Omental fat pad (tissue), 4 donors: Measurements from ENCODE around the gene TTC7B. TPM values are rescaled to one million over a fixed set of nuclear protein-coding genes. Genes with fewer than 3 reads are reported as not detected.

ENCODE experiments used
- ATAC-seq: fragments of 150-250 bp; one replicate; pipeline ENCODE4 v1.9.1; 2016; ENCODE audit warnings: mild to moderate bottlenecking, moderate library complexity; ENCODE audit not compliant: low FRiP score
- DNase-seq: peaks from one replicate; pipeline ENCODE4 v3.0.0-alpha.2; 2019; ENCODE audit warnings: low spot score
- CTCF ChIP-seq, 3 donors: fragments of 450-650 bp; IDR thresholded peaks; one replicate each; pipeline ENCODE4 v1.5.1; 2016 to 2017; ENCODE audit warnings: antibody characterized with exemption in 3 of 3, mild to moderate bottlenecking in 3 of 3, moderate library complexity in 2 of 3
- total RNA-seq, 4 donors: library from RNA; depleted of rRNA; stranded (reverse); fragments of >200 nt; gene quantifications; one replicate each; pipeline ENCODE4 v1.1.0, GENCODE V29; 2016

Gene TTC7B
- total RNA-seq, 4 donors from 2014 or later, result 31.9 to 56.3 (median 38.4) TPM

DNA sequence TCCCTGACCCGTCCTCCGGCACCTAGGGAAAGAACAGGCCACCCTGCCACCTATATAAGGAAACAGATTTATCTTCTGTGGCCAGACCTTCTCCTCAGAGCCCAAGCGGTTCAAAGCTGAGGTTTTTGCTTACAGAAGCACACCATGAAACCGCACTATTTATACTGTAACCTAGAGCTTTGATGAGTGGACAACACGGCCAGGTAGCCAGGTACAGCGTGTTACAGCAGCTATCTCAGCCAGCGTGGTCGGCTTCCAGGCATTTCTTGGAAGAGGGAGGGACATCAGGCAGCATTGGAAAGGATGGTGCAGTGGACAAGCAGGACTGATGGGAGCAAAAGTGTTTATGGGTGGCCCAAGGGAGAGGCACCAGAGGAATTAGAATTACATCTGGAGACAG, 34.4 kb downstream of the TTC7B start:
- no peak for TF ChIP-seq CTCF (IDR thresholded peaks at IDR 0.05)
- no peak for DNase-seq
- no peak for ATAC-seq

GRCh38 chr14:90781344-90781761, 34.9 kb downstream of the TTC7B start:
- ATAC-seq, result no peak
- DNase-seq, result no peak
- TF ChIP-seq CTCF (IDR thresholded peaks at IDR 0.05), result no peak

- no peak for TF ChIP-seq CTCF (IDR thresholded peaks at IDR 0.05)
- DNase-seq, result no peak
These were observed 35.7 kb downstream of the TTC7B start for GRCh38 chr14:90780519-90780918.

DNA sequence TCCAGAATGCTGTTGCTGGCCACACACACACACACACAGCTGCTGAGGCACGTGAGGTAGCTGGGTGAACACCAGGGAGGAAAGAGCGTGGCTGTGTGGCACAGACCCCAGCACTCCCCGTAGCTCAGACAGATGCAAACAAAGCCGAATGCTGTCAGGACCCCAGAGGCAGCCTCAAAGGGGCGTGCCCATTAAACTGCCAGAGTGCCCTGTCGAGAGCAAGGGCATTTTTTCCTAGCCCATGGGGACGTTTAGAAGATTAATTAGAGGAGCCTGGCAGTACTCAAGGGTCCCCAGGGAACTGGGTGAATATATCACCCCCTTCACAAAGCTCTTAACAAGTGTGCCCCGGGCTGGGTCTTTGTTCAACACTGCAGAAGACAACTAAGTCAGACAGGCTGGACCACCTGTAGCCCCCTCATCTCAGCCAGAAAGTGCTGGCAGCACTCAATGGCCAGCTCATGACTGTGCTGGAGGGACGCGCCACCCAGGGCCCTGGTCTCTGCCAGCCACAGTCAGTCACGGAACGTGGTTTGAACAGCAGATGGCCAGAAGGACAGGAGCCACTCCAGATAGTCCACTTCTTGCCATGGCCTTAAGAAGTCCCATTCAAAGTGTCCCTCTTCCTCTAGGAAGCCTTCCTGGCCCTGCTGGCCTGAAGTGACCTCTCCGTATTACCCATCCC, 37.5 kb downstream of the TTC7B start:
- DNase-seq (no peak), ATAC-seq (no peak)
- no peak for TF ChIP-seq CTCF (IDR thresholded peaks at IDR 0.05)

More at GRCh38 chr14:90780519-90780918, 35.7 kb downstream of the TTC7B start:
- no peak for ATAC-seq

DNA sequence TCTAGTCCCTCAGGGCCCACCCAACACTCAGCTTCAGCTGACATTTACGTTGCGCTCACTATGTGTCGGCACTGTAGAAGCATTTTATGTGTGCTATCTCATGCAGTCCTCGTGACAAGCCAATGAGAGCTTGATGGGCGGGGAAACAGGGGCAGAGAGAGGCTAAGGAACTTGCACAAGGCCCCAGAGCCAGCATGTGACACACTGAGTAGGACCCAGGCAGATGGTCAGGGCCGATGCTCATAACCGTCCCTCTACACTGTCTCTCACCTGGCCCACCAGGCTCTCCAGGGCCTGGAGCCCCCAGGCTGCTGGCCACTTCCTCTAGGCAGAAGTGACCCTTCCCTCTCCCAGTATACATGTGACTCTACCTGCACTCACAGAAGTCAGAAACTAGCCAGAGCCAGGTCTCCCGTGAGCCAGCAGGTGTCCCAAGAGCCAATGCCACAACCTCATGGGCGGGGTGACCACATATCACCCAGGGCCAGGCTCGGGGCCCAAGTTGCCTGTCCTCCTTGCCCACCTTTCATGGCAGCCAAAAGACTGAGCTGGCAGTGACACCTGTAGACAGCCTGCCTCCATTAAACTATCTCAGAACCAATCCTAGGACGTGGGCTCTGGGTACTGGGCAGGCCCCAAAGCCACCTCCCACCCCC, 38.3 kb downstream of the TTC7B start:
- ATAC-seq (no peak), DNase-seq (no peak)
- no peak for TF ChIP-seq CTCF (IDR thresholded peaks at IDR 0.05)

DNA sequence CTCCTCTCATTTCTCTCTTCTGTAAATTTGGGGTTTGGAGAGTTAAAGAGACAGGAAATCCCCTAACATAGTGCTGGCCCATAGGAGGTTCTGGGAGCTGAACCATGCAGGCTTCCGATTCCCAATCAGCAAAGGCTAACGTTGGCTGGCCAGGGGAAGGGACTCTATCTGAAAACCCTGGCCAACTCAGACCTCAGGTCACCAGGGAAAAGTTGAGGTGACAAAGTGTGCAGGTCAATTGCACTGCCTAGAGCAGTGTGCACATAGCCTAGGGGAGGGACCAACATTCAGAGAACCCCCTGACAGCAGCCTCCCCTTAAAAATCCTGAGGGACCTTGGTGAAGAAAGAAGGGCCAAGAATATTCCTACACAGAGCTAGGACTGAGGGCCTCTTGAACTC, 38.9 kb downstream of the TTC7B start:
- DNase-seq (no peak), ATAC-seq (no peak)
- no peak for TF ChIP-seq CTCF (IDR thresholded peaks at IDR 0.05)

DNA sequence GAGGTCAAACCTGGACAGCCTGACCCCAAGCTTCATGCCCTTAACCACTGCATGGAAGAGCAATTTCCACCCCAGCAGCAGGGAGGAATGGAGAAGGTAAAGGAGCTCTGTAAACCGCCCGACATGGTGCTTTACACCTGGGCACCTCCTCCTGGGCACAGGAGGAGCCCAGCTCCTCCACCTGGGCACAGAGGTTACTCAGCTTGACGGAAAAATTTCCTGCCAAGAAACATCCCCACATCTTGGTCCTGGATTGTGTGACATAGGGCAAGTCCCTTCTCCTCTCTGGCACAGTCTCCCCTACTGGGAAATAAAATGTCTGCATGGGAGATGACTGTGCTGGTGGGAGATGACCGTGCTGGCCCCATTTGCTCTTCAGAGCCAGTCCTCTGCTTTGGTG, 40.8 kb downstream of the TTC7B start:
- DNase-seq (no peak), ATAC-seq (no peak)
- TF ChIP-seq CTCF (IDR thresholded peaks at IDR 0.05), result no peak
